HUES48 (cell line): ENCODE results near the gene NUDT1.

ENCODE experiments used
- H3K27ac ChIP-seq: one replicate; pipeline ENCODE4 v1.7.0; 2013; ENCODE audit warnings: low read depth, low read length, inconsistent platforms
- H3K27me3 ChIP-seq: 2 replicates; pipeline ENCODE4 v1.6.1; 2013; ENCODE audit warnings: mild to moderate bottlenecking, low read length; ENCODE audit not compliant: control insufficient read depth, insufficient read depth
- H3K36me3 ChIP-seq: 2 replicates; pipeline ENCODE4 v1.6.1; 2013; ENCODE audit warnings: low read length; ENCODE audit not compliant: control insufficient read depth, insufficient read depth
- H3K4me1 ChIP-seq: 2 replicates; pipeline ENCODE4 v1.6.1; 2013; ENCODE audit warnings: mild to moderate bottlenecking, low read length; ENCODE audit not compliant: control insufficient read depth, insufficient read depth
- H3K4me3 ChIP-seq: 2 replicates; pipeline ENCODE4 v1.5.1; 2013; ENCODE audit warnings: mild to moderate bottlenecking, low read depth, low read length
- H3K9ac ChIP-seq: 2 replicates; pipeline ENCODE4 v1.6.1; 2013; ENCODE audit warnings: mild to moderate bottlenecking, low read depth, low read length, moderate library complexity
- H3K9me3 ChIP-seq: 2 replicates; pipeline ENCODE4 v1.6.1; 2013; ENCODE audit warnings: low read length; ENCODE audit not compliant: control insufficient read depth, insufficient read depth

Gene NUDT1

DNA sequence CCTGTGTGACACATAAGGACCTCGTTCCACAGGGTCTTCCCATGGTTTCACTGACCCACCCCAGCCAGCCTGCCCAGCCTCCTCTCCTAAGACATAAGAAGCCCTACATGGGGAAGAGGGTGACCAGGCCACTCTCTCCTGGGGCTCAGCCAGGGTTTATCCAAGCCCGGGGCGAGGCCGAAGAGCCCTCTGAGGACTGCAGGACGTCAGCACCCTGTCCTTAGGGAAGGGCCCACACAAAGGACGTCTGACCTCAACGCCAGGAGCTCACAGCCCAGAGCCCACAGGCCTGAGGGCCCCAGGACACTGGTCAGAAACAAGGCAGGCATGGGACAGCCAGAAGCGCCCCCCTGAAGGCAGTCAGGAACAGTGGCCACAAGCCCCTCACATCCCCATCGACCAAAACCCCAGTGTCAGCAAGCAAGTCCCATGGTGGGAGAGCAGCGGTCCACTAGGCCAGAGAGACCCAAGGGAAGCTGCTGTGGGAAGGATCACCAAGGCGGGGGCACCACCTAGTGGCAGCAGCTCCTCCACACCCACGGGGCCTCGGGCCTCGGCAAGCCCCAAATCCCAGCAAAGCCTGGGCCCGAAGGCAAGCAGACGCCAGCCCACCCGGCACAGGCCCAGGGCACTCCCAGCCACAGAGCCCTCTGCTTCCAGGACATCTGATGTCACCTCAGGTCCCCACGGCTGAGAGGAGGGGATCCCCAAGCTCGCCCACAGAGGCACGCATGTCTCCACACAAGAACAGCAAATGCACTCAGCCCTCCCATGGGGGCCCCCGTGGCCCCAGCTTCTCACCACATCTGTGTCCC, 32.7 kb upstream of the NUDT1 start:
- H3K36me3 ChIP-seq: peaks cover 71% of the 10 kb centered on the region
- H3K4me3 ChIP-seq: no peak overlapping the region
- H3K9ac ChIP-seq: no peak overlapping the region
- no peaks in the 10 kb centered on the region for H3K9me3 ChIP-seq
- H3K4me1 ChIP-seq: no peaks in the 10 kb centered on the region
- H3K27me3 ChIP-seq: no peaks in the 10 kb centered on the region
- H3K27ac ChIP-seq: no peak overlapping the region

GRCh38 chr7:2209961-2210323, 32.1 kb upstream of the NUDT1 start:
- H3K27me3 ChIP-seq: no peaks in the 10 kb centered on the region
- H3K27ac ChIP-seq: no peak overlapping the region
- H3K4me1 ChIP-seq: no peaks in the 10 kb centered on the region
- no peak overlapping the region for H3K4me3 ChIP-seq
- no peak overlapping the region for H3K9ac ChIP-seq
- H3K36me3 ChIP-seq: peaks cover 72% of the 10 kb centered on the region
- H3K9me3 ChIP-seq: no peaks in the 10 kb centered on the region

- H3K9me3 ChIP-seq: no peaks in the 10 kb centered on the region
- H3K36me3 ChIP-seq: peaks cover 77% of the 10 kb centered on the region
- H3K27ac ChIP-seq: no peak overlapping the region
- no peaks in the 10 kb centered on the region for H3K4me1 ChIP-seq
- H3K4me3 ChIP-seq: no peak overlapping the region
- no peak overlapping the region for H3K9ac ChIP-seq
- H3K27me3 ChIP-seq: no peaks in the 10 kb centered on the region
Measured at GRCh38 chr7:2210551-2211258, 31.3 kb upstream of the NUDT1 start.

GRCh38 chr7:2211259-2211880, 30.7 kb upstream of the NUDT1 start:
- Histone ChIP-seq H3K9ac (no peak overlapping the region), H3K27me3 (no peaks in the 10 kb centered on the region), H3K4me3 (no peak overlapping the region), H3K9me3 (no peaks in the 10 kb centered on the region), H3K27ac (no peak overlapping the region), H3K36me3 (peaks cover 81% of the 10 kb centered on the region), H3K4me1 (no peaks in the 10 kb centered on the region)

DNA sequence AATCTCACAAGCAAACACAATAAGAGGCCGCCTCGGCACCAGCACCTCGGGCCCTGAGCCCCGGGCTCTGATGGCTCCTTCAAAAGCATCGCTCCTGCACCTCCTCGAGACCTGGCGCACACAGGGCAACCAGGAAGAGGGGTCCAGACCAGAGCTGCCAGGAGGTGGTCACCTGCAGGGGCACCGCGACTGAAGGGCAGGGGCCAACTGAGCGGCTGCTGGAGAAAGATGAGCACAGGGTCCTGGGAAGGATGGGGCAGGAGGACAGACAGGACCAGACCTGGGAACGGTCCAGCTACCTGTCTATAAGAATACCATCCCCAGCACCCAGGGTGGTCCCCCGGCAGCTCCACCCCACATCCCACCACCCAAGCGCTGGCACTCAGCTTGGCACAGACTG, 30.1 kb upstream of the NUDT1 start:
- H3K4me1 ChIP-seq: no peaks in the 10 kb centered on the region
- no peak overlapping the region for H3K9ac ChIP-seq
- no peaks in the 10 kb centered on the region for H3K9me3 ChIP-seq
- peaks cover 84% of the 10 kb centered on the region for H3K36me3 ChIP-seq
- H3K27me3 ChIP-seq: no peaks in the 10 kb centered on the region
- no peak overlapping the region for H3K27ac ChIP-seq
- H3K4me3 ChIP-seq: no peak overlapping the region

- no peaks in the 10 kb centered on the region for H3K4me1 ChIP-seq
- H3K27ac ChIP-seq: no peak overlapping the region
- no peak overlapping the region for H3K9ac ChIP-seq
- peaks cover 84% of the 10 kb centered on the region for H3K36me3 ChIP-seq
- H3K27me3 ChIP-seq: no peaks in the 10 kb centered on the region
- H3K9me3 ChIP-seq: no peaks in the 10 kb centered on the region
- no peak overlapping the region for H3K4me3 ChIP-seq
Measured at GRCh38 chr7:2212906-2213305, 29.1 kb upstream of the NUDT1 start.

DNA sequence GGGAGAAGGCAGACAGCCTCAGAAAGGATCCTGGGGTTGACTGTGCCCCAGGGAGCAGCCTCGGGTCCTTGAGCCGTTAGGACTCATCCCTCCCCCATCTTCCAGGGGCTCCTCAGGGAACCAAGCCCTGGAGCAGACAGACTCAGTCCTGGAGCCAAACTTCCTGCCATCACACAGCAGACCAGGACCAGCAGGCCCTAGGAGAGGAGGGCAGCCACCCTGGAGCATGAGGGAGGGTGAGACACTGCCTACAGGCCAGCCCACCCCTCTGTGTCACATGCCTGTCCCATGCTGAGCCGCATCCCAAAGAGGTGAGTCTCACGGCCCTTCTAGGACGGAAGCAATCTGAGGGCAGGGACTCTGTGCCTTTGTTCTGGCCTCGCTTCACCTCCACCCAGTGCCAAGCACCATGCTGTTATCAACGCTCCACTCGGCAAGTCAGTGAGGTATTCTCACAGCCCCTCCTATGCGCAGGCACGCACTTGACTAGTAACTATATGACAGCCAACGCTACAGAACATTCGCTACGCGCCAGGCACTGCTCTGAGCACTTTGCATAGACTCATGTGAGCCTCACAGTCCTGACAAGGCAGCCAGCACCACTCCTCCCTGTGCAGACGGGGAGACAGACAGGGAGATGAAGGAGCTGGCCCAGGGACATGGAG, 28.3 kb upstream of the NUDT1 start:
- no peak overlapping the region for H3K4me3 ChIP-seq
- no peaks in the 10 kb centered on the region for H3K9me3 ChIP-seq
- peaks cover 82% of the 10 kb centered on the region for H3K36me3 ChIP-seq
- no peak overlapping the region for H3K9ac ChIP-seq
- H3K4me1 ChIP-seq: no peaks in the 10 kb centered on the region
- H3K27me3 ChIP-seq: no peaks in the 10 kb centered on the region
- no peak overlapping the region for H3K27ac ChIP-seq

GRCh38 chr7:2214636-2215035, 27.4 kb upstream of the NUDT1 start:
- H3K36me3 ChIP-seq: peaks cover 82% of the 10 kb centered on the region
- H3K9me3 ChIP-seq: no peaks in the 10 kb centered on the region
- H3K27me3 ChIP-seq: no peaks in the 10 kb centered on the region
- no peak overlapping the region for H3K27ac ChIP-seq
- H3K4me3 ChIP-seq: no peak overlapping the region
- no peak overlapping the region for H3K9ac ChIP-seq
- H3K4me1 ChIP-seq: no peaks in the 10 kb centered on the region

DNA sequence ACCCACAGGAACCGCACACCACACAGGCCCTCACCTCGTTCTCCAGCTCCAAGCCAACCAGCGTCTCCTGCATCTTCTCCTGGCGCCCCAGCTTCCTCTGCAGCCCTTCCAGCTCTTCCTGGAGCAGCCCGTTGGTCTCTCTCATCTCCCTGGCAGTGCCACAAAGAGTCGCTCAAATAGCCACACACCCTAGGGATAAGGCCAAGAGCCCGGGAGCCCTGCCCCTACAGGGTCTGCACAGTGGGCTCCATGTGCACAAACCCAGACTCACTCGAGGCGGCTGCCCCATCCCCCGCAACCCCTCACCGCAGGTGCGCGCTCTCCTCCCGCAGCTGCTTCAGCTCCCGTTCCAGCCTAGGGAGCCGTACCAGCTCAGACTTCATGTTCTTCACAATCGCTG, 26.2 kb upstream of the NUDT1 start:
- H3K27ac ChIP-seq: no peak overlapping the region
- no peaks in the 10 kb centered on the region for H3K27me3 ChIP-seq
- no peaks in the 10 kb centered on the region for H3K4me1 ChIP-seq
- H3K9me3 ChIP-seq: no peaks in the 10 kb centered on the region
- no peak overlapping the region for H3K9ac ChIP-seq
- peaks cover 82% of the 10 kb centered on the region for H3K36me3 ChIP-seq
- H3K4me3 ChIP-seq: no peak overlapping the region

GRCh38 chr7:2217206-2217605, 24.8 kb upstream of the NUDT1 start:
- Histone ChIP-seq H3K4me3 (no peak overlapping the region), H3K9ac (no peak overlapping the region), H3K36me3 (peaks cover 81% of the 10 kb centered on the region), H3K9me3 (no peaks in the 10 kb centered on the region), H3K4me1 (no peaks in the 10 kb centered on the region), H3K27me3 (no peaks in the 10 kb centered on the region), H3K27ac (no peak overlapping the region)
